Gastrocnemius medialis (tissue), 4 donors: Measurements from ENCODE around the gene LPAR2.

Source experiments
- CTCF ChIP-seq, 5 experiments: fragments of 450-650 bp in 3 of 5; fragments of 200-600 bp in 2 of 5; sonication (generic) in 2 of 5; IDR thresholded peaks in 4 of 5; conservative IDR thresholded peaks in 1 of 5; 1 replicate in 4 of 5; 2 replicates in 1 of 5; pipeline ENCODE4 v1.5.1; 2016 to 2019; ENCODE audit warnings: antibody characterized with exemption in 5 of 5, mild to moderate bottlenecking in 3 of 5, moderate library complexity in 3 of 5
- POLR2A ChIP-seq, 2 donors: fragments of 450-650 bp; IDR thresholded peaks; one replicate each; pipeline ENCODE4 v1.6.1; 2017; ENCODE audit warnings: antibody characterized with exemption in 2 of 2, mild to moderate bottlenecking in 2 of 2, moderate library complexity in 2 of 2

- no peak for TF ChIP-seq POLR2A (IDR thresholded peaks at IDR 0.05)
- no peak for TF ChIP-seq CTCF (IDR thresholded peaks at IDR 0.05 in 4 of 5, conservative IDR thresholded peaks at IDR 0.05 in 1 of 5)
These were observed 36.7 kb downstream of the LPAR2 start for GRCh38 chr19:19591133-19591825.
